Subcutaneous adipose tissue (tissue), 4 donors: ENCODE measurements around the gene TP73. TPM values are rescaled to one million over a fixed set of nuclear protein-coding genes. Genes with fewer than 3 reads are reported as not detected.

Source experiments
- total RNA-seq, 4 donors: library from RNA; depleted of rRNA; stranded (reverse); fragments of >200 nt; gene quantifications; one replicate each; pipeline ENCODE4 v1.1.0, GENCODE V29; 2016
- TF ChIP-seq, protein P1 (sequence below): fragments of 450-650 bp; IDR thresholded peaks from one replicate; pipeline ENCODE4 v1.5.1; 2016; ENCODE audit warnings: low read depth, mild to moderate bottlenecking, control low read depth, antibody characterized with exemption, moderate library complexity

Gene TP73
- total RNA-seq, 4 donors from 2014 or later: 0.17 TPM; not detected in 3

DNA sequence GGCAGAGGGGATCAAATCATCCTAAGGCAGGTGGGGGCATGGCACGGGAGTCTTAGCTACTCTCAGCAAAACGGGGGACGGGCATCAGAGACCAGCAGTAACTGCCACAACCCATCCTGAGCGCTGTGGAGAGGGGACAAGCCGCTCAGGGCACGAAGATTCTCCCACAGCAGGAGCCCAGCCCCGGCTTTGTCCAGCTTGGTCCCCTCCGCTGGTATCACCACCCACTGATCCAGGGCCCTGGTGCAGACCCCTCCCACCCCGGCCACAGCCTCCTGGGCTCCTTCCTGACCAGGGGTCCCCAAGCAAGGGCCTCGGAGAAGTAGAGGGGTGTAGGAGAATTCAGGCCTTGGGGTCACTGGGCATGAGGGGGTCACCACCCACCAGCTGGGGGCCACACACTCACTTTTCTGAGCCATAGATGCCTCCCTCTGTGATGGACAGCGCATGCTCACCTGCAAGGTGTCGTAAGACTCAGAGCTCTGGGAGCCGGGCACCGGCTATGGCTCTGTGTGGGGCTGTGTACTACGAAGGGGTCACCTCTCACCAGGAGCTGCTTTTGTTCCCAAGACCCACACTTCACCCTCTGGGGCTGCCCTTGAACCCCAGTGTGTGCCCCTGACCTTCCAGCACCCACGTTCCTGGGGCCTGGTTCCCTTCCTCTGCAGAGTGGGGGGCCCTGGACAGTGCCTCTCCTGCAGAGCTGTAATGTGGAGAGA, 117.9 kb downstream of the TP73 start:
- TF ChIP-seq, protein P1, sequence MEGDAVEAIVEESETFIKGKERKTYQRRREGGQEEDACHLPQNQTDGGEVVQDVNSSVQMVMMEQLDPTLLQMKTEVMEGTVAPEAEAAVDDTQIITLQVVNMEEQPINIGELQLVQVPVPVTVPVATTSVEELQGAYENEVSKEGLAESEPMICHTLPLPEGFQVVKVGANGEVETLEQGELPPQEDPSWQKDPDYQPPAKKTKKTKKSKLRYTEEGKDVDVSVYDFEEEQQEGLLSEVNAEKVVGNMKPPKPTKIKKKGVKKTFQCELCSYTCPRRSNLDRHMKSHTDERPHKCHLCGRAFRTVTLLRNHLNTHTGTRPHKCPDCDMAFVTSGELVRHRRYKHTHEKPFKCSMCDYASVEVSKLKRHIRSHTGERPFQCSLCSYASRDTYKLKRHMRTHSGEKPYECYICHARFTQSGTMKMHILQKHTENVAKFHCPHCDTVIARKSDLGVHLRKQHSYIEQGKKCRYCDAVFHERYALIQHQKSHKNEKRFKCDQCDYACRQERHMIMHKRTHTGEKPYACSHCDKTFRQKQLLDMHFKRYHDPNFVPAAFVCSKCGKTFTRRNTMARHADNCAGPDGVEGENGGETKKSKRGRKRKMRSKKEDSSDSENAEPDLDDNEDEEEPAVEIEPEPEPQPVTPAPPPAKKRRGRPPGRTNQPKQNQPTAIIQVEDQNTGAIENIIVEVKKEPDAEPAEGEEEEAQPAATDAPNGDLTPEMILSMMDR: no peak

DNA sequence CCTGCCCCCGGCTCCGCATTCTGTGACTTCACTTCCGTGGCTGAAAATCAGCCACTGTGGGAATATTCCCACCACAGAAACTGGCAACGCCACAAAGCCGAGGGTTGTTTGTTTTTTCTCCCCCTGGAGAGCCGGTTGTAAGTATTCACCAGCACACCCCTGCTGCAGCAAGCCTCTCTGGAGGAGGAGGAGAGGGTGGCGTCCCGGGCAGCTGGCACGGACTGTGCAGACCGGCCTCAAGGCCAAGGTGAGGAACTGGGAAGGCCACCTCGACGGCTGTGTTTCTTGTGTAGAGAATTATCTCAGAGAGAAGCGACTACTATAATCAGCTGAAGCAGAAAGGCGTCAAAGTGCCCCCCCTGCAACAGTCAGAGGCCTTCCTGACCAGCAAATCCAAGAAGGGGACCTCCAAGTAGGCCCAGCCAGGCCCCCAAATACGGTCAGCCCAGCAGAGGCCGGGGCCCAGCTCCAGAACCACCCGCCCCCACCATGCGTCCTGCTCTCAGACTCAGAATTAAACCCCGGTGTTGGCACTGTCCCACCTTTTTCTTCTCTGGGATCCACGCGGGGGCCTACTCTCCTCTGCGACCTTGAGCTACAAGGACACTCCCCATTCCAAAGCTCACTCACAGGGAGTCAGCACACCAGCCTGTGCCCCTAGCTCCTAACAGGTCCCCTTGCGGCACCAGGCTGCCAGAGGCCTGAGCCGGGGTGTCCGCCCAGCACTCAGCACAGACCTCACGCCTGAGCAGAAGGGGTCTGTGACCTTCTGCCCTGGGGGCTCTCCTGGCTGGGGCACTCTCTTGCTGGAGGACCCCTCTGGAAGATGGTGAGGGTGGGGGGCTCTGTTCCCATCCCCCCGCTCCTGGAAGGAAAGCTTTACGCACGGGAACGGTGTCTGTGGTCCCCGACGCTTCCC, 119.1 kb downstream of the TP73 start:
- TF ChIP-seq, protein P1: no peak

DNA sequence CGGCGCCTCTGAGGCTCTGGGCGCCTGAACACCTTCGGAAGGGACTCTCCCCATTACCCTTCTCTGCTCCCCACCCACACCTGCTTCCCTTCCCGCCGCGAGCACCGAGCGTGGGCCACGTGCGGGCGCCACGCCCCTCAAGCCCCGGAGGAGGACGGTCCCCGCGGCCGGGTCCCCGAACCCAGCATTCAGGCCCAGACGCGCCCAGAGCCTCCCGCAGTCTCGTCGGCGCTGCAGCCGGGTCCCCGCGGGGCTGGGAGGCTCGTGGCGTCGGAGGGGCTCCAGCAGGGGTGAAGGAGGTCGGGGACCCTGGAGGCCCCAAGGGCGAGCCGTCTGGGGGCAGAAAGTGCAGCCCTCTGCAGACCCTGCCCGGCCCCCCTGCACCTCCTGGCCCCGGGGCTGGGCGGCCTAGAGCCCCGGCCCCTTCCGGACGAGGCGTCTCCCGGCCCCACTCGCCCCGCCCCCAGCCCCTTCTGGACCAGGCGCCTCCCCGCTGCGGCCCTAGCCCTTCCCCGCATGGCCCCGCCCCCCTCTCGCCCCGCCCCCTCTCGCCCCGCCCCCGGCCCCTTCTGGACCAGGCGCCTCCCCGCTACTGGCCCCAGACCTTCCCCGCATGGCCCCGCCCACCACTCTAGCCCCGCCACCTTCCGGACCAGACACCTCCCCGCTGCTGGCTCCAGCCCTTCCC, 119.9 kb downstream of the TP73 start:
- TF ChIP-seq, protein P1: no peak

DNA sequence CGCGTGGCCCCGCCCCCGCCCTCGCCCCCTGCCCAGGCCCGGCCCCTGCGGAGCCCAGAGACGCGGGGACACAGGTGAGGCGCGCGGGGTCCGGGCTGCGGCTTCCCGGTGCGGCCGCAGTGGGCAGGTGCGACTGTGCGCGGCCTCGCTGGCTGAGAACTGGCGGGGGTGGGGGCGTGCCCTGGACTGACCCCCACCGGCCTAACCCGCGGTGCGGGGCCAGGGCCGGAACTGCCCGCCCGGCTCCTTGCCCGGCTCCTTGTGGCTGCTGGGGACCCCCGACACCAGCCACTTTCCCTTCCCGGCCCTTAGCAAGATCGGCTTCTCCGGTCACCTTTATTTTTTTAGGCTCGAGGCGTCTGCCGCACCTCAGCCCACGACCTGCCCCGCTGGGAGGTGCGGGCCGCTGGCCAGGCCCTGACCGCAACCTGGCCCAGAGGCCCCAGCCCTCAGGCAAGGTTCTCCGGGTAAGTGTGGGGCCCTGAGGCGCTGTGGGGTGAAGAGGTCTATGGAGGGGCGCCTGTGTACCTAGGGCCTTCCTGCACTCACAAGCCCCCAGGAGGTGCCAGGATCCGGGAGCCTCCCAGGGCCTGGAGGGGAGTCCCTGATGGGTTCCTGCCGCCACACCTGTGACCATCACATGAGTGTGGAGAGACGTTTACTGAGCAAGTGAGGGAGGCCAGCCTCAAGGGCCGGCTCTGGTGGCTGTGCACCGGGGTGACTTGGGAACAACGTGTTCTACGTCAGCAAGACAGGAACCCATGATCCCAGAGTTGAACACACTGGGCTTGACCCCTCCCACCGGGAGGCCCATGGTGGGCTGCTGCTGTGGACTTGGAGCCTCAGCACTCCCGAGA, 120.6 kb downstream of the TP73 start, which contains the start of gene SMIM1:
Gene SMIM1, plus strand, starts transcription at position 35 of the 857 bp plus-strand sequence. CDS start 2,625 bp downstream, outside the sequence.
- TF ChIP-seq, protein P1: no peak

DNA sequence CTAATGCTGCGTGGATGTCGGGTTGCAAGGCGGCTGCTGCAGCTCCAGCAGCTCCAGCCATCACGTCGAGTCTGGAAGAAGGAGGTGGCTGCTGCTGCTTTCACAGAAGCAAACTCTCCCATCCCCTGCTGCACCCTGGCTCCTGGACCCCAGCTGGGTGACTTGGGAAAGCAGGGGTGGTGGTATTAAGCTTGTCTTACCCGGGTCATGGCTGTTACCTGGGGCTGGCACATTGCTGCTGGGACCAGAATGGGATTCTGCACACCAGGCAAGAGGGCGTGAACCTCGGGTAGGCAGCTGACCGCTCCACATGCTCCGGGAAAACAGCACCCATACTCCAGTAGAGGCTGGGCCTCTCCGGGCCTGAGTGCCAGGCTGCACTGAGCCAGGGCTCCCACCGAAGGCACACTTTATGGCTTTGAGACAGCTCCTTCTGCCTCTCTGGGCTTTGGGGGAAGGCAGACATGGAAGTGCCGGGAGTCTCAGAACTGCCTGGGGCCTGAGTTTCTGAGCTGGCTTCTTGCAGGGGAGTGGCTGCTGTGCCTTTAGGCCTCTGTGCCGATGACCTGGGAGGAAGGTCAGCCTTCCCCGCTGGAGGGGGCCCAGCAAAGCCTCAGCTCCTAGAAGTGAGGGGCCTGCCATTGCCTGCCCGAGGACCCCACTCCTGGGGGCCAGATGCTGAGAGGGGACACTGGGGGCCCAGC, 121.4 kb downstream of the TP73 start:
- TF ChIP-seq, protein P1: no peak

DNA sequence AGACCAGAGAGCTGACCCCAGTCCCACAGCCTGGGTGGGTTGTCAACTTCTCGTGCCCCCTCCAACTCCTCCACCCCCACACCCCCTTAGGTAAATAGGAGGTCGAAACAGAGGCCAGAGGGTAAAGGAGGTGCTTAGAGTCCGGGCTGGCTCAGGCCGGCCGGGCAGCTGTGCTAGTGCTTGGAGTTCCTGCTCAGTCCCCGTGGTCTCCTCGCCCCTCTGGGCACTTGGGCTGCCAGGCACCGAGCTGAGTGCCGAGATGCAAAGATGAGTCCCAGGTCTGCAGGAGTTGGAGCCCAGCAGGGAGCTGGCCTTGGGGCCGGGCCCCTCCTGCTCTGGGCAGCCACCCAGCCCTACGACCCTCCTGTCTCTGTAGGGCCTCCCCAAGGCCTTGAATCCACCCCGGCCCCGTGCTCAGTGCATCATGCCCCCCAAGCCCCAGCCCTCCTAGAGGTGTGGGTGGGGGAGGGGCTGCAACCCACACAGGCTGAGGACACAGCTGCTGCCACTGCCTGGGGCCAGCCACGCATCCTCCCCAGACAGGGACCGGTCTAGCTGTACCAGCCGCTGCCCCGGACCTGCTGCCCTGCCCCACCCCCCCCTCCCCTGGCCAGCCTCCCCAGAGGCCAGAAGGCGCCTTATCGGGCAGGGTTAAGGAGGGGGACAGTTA, 122.1 kb downstream of the TP73 start:
- TF ChIP-seq, protein P1: no peak
